HepG2 (cell line): Measurements from ENCODE around the gene SPATA13. TPM values are rescaled to one million over a fixed set of nuclear protein-coding genes. Genes with fewer than 3 reads are reported as not detected.

Source experiments
- ARID2 ChIP-seq: sonication (generic); formaldehyde crosslinking; IDR thresholded peaks from 2 replicates; pipeline ENCODE4 v1.8.1; 2022; ENCODE audit warnings: mild to moderate bottlenecking, missing genetic modification reagents, borderline replicate concordance
- E2F1 ChIP-seq: sonication (generic); formaldehyde crosslinking; IDR thresholded peaks from 2 replicates; pipeline ENCODE4 v1.5.0; 2020; ENCODE audit warnings: missing genetic modification reagents
- ELF1 ChIP-seq: sonication (generic); formaldehyde crosslinking; IDR thresholded peaks from 2 replicates; pipeline ENCODE4 v1.4.0; 2020; ENCODE audit warnings: missing genetic modification reagents
- HDAC6 ChIP-seq: fragments of 200-600 bp; sonication (generic); IDR thresholded peaks from 2 replicates; pipeline ENCODE4 v1.7.0; 2017; ENCODE audit warnings: mild to moderate bottlenecking, antibody characterized with exemption, low read length, low read depth
- IRF2 ChIP-seq: IDR thresholded peaks from 2 replicates; pipeline ENCODE4 v1.6.1; 2018; ENCODE audit warnings: missing genetic modification reagents, missing compliant biosample characterization
- MAFK ChIP-seq, 2 experiments: IDR thresholded peaks in 1 of 2; conservative IDR thresholded peaks in 1 of 2; 2 replicates each; pipeline ENCODE4 v1.6.1; 2011; ENCODE audit warnings: improper control_type of control experiment in 2 of 2, low read length in 2 of 2
- RBAK ChIP-seq: sonication (generic); formaldehyde crosslinking; IDR thresholded peaks from 2 replicates; pipeline ENCODE4 v1.5.1; 2020; ENCODE audit warnings: mild to moderate bottlenecking, missing genetic modification reagents
- RXRA ChIP-seq: sonication (generic); formaldehyde crosslinking; IDR thresholded peaks from 2 replicates; pipeline ENCODE4 v1.5.1; 2020; ENCODE audit warnings: missing genetic modification reagents
- SMAD3 ChIP-seq: sonication (generic); formaldehyde crosslinking; IDR thresholded peaks from 2 replicates; pipeline ENCODE4 v1.4.0; 2020; ENCODE audit warnings: missing genetic modification reagents
- TEAD3 ChIP-seq: optimal IDR thresholded peaks from 2 replicates; pipeline ENCODE3; 2016; ENCODE audit warnings: borderline replicate concordance
- U2AF2 ChIP-seq: fragments of 200-400 bp; formaldehyde crosslinking; IDR thresholded peaks from 2 replicates; pipeline ENCODE4 v1.6.1; 2017; ENCODE audit warnings: low read depth, mild to moderate bottlenecking, low read length
- ZFP82 ChIP-seq: sonication (generic); formaldehyde crosslinking; IDR thresholded peaks from 2 replicates; pipeline ENCODE4 v1.5.1; 2020; ENCODE audit warnings: mild to moderate bottlenecking, missing genetic modification reagents, borderline replicate concordance
- ZNF121 ChIP-seq: sonication (generic); formaldehyde crosslinking; IDR thresholded peaks from 2 replicates; pipeline ENCODE4 v1.5.0; 2020; ENCODE audit warnings: mild to moderate bottlenecking, missing genetic modification reagents
- ZNF17 ChIP-seq: sonication (generic); formaldehyde crosslinking; IDR thresholded peaks from 2 replicates; pipeline ENCODE4 v1.5.0; 2020; ENCODE audit warnings: mild to moderate bottlenecking, missing genetic modification reagents
- ZNF20 ChIP-seq: sonication (generic); formaldehyde crosslinking; IDR thresholded peaks from 2 replicates; pipeline ENCODE4 v1.4.0; 2020; ENCODE audit warnings: mild to moderate bottlenecking, moderate library complexity, missing genetic modification reagents
- ZNF264 ChIP-seq: sonication (generic); formaldehyde crosslinking; IDR thresholded peaks from 2 replicates; pipeline ENCODE4 v1.4.0; 2020; ENCODE audit warnings: missing genetic modification reagents
- ZNF276 ChIP-seq: sonication (generic); formaldehyde crosslinking; IDR thresholded peaks from 2 replicates; pipeline ENCODE4 v1.4.0; 2020; ENCODE audit warnings: mild to moderate bottlenecking, low read depth, missing genetic modification reagents
- ZNF34 ChIP-seq: sonication (generic); formaldehyde crosslinking; IDR thresholded peaks from 2 replicates; pipeline ENCODE4 v1.4.0; 2020; ENCODE audit warnings: mild to moderate bottlenecking, missing genetic modification reagents, borderline replicate concordance
- ZNF788 ChIP-seq: sonication (generic); formaldehyde crosslinking; IDR thresholded peaks from 2 replicates; pipeline ENCODE4 v1.5.0; 2020; ENCODE audit warnings: mild to moderate bottlenecking, missing genetic modification reagents, borderline replicate concordance
- ZUFSP ChIP-seq: sonication (generic); formaldehyde crosslinking; IDR thresholded peaks from 2 replicates; pipeline ENCODE4 v1.9.0; 2021; ENCODE audit warnings: missing genetic modification reagents, mild to moderate bottlenecking, borderline replicate concordance
- polyA plus RNA-seq, 8 experiments: library from polyadenylated mRNA; depleted of rRNA in 3 of 8; stranded (reverse) in 7 of 8; unstranded in 1 of 8; fragments of >200 nt; fragmentation: Illumina TruSeq in 4 of 8; extraction: Trizol in 4 of 8; gene quantifications; 2 replicates each; pipeline versions ENCODE4 v1.2.1 to v1.2.3, GENCODE V29; 2011 to 2016; ENCODE audit warnings: low read depth in 4 of 8, missing spikeins in 1 of 8, mixed read lengths in 1 of 8; ENCODE audit not compliant: insufficient read depth in 1 of 8
- total RNA-seq, 5 experiments: library from RNA; depleted of rRNA; stranded (reverse); fragments of >200 nt; fragmentation: Illumina TruSeq; extraction: Trizol; gene quantifications; 2 replicates each; pipeline ENCODE4 v1.2.3, GENCODE V29; 2016; ENCODE audit warnings: low read depth in 1 of 5

Gene SPATA13
- total and polyA plus RNA-seq, 2 of the 13 experiments (the other 11 are each of a cell fraction or from before 2014, with no cell fraction given) = 11.3 to 14.2 TPM

- TF ChIP-seq ZUFSP (CRISPR knock-in tag) (no peak), ARID2 (CRISPR knock-in tag) (peak; percentile 69; the same call in 1 of the 2 replicates), TEAD3 (CRISPR knock-in tag) (no peak), SMAD3 (CRISPR knock-in tag) (0 out of 2 replicates have a peak, but pooled peaks have one; percentile 16), E2F1 (CRISPR knock-in tag) (0 out of 2 replicates have a peak, but pooled peaks have one; percentile 20), RBAK (CRISPR knock-in tag) (no peak), HDAC6 (no peak), ZNF264 (CRISPR knock-in tag) (0 out of 2 replicates have a peak, but pooled peaks have one; percentile 33), ZNF17 (CRISPR knock-in tag) (no peak), IRF2 (no peak), ELF1 (CRISPR knock-in tag) (no peak), MAFK (conservative IDR thresholded peaks at IDR 0.05 in 1 of 2, IDR thresholded peaks at IDR 0.05 in 1 of 2; ENCODE audit: low read length in 2 of 2) (peak; percentile 97), U2AF2 (no peak), ZNF20 (CRISPR knock-in tag) (no peak), RXRA (CRISPR knock-in tag) (no peak), ZNF788 (CRISPR knock-in tag) (no peak), ZFP82 (CRISPR knock-in tag) (no peak), ZNF34 (CRISPR knock-in tag) (no peak), ZNF276 (CRISPR knock-in tag) (no peak), ZNF121 (CRISPR knock-in tag) (no peak)
These were observed 23.8 kb downstream of the SPATA13 start (continued) for GRCh38 chr13:24184265-24184841.
